H1 (cell line): ENCODE results near the gene NFKBIE. TPM values are rescaled to one million over a fixed set of nuclear protein-coding genes. Genes with fewer than 3 reads are reported as not detected.

Experiments used
- CTCF ChIA-PET: fragments of 300-600 bp; sonication (Branson Sonifier 250); formaldehyde crosslinking; loops from one replicate; lab custom pipeline; 2021; ENCODE audit not compliant: partially characterized antibody; lab: Charles Lee
- POLR2A ChIA-PET: fragments of 300-600 bp; sonication (Branson Sonifier 250); formaldehyde crosslinking; loops from one replicate; lab custom pipeline; 2021; ENCODE audit warnings: inconsistent platforms; ENCODE audit not compliant: partially characterized antibody; lab: Charles Lee
- DNase-seq, 2 experiments: peaks; one replicate each; pipeline versions ENCODE4 v3.0.0 to v3.0.0-alpha.2; 2010 to 2022; ENCODE audit warnings: low spot score in 2 of 2, low read depth in 1 of 2, mixed read lengths in 1 of 2
- FAIRE-seq: peaks from 2 replicates; lab custom pipeline; 2011; peaks lifted over from hg19 to GRCh38; lab: Jason Lieb, UNC
- H2AFZ ChIP-seq: 2 replicates; pipeline ENCODE4 v1.8.1; 2012; ENCODE audit warnings: low read length, inconsistent platforms
- H2AK5ac ChIP-seq: 2 replicates; pipeline ENCODE4 v1.6.1; 2013; ENCODE audit warnings: low read depth, low read length
- H2BK120ac ChIP-seq: replicated peaks from 2 replicates; pipeline ENCODE3; 2013; ENCODE audit warnings: low read depth, low read length, inconsistent platforms
- H2BK12ac ChIP-seq: 2 replicates; pipeline ENCODE4 v1.6.1; 2013; ENCODE audit warnings: low read depth, low read length
- H2BK15ac ChIP-seq: 2 replicates; pipeline ENCODE4 v1.6.1; 2013; ENCODE audit warnings: low read length
- H2BK20ac ChIP-seq: 2 replicates; pipeline ENCODE4 v1.6.1; 2013; ENCODE audit warnings: low read length
- H2BK5ac ChIP-seq: 2 replicates; pipeline ENCODE4 v1.6.1; 2013; ENCODE audit warnings: low read depth, low read length
- H3K14ac ChIP-seq: 2 replicates; pipeline ENCODE4 v1.6.1; 2013; ENCODE audit warnings: inconsistent platforms; ENCODE audit not compliant: insufficient read length
- H3K18ac ChIP-seq: 2 replicates; pipeline ENCODE4 v1.6.1; 2013; ENCODE audit warnings: low read length; ENCODE audit errors: extremely low read depth
- H3K23ac ChIP-seq: 2 replicates; pipeline ENCODE4 v1.6.1; 2013; ENCODE audit warnings: inconsistent platforms; ENCODE audit not compliant: insufficient read length
- H3K23me2 ChIP-seq: 2 replicates; pipeline ENCODE4 v1.6.1; 2013; ENCODE audit warnings: low read depth, low read length
- H3K27ac ChIP-seq: 2 replicates; pipeline ENCODE4 v1.6.1; 2011; ENCODE audit warnings: low read depth, low read length, inconsistent platforms
- H3K27me3 ChIP-seq, 4 experiments: replicated peaks in 1 of 4; 1 replicate in 1 of 4; 2 replicates in 3 of 4; pipeline versions ENCODE4 v1.6.1 to v1.8.1; 2011 to 2013; ENCODE audit warnings: low read length in 3 of 4, mild to moderate bottlenecking in 3 of 4, inconsistent platforms in 2 of 4, mixed read lengths in 2 of 4, moderate library complexity in 1 of 4; ENCODE audit not compliant: control insufficient read depth in 3 of 4, insufficient read depth in 3 of 4; ENCODE audit errors: extremely low read depth in 1 of 4
- H3K36me3 ChIP-seq, 4 experiments: 2 replicates each; pipeline versions ENCODE4 v1.6.1 to v1.8.1; 2011 to 2013; ENCODE audit warnings: mild to moderate bottlenecking in 4 of 4, low read length in 3 of 4, moderate library complexity in 2 of 4, control low read depth in 1 of 4, inconsistent platforms in 1 of 4; ENCODE audit not compliant: insufficient read depth in 4 of 4, control insufficient read depth in 2 of 4
- H3K4ac ChIP-seq: replicated peaks from 2 replicates; pipeline ENCODE3; 2013; ENCODE audit warnings: low read length, low read depth, mixed read lengths, inconsistent platforms; ENCODE audit not compliant: insufficient read length
- H3K4me1 ChIP-seq, 4 experiments: replicated peaks in 1 of 4; 1 replicate in 1 of 4; 2 replicates in 3 of 4; pipeline versions ENCODE4 v1.6.1 to v1.8.1; 2011 to 2013; ENCODE audit warnings: low read length in 3 of 4, inconsistent platforms in 2 of 4, mixed read lengths in 1 of 4; ENCODE audit not compliant: insufficient read depth in 4 of 4, control insufficient read depth in 3 of 4
- H3K4me2 ChIP-seq, 2 experiments: 2 replicates each; pipeline versions ENCODE4 v1.6.1 to v1.8.1; 2011 to 2013; ENCODE audit warnings: low read depth in 2 of 2, low read length in 2 of 2, control low read depth in 1 of 2, inconsistent platforms in 1 of 2, mild to moderate bottlenecking in 1 of 2; ENCODE audit not compliant: insufficient read depth in 1 of 2
- H3K4me3 ChIP-seq, 4 experiments: fragments of 200-600, 300-600 bp in 1 of 4; sonication (generic), shearing (Covaris generic), sonication (Bioruptor Twin) in 1 of 4; 2 replicates each; pipeline versions ENCODE4 v1.5.1 to v1.8.1; 2011 to 2016; ENCODE audit warnings: low read length in 4 of 4, low read depth in 3 of 4, control low read depth in 2 of 4, inconsistent platforms in 2 of 4, mild to moderate bottlenecking in 2 of 4, mixed read lengths in 1 of 4, moderate library complexity in 1 of 4; ENCODE audit not compliant: insufficient read depth in 2 of 4; ENCODE audit errors: extremely low read depth in 1 of 4
- H3K56ac ChIP-seq: replicated peaks from 2 replicates; pipeline ENCODE3; 2013; ENCODE audit warnings: low read depth, mild to moderate bottlenecking, mixed read lengths, low read length, inconsistent platforms; ENCODE audit not compliant: insufficient read length
- H3K79me1 ChIP-seq: 2 replicates; pipeline ENCODE4 v1.6.1; 2013; ENCODE audit warnings: low read depth, low read length, control low read depth
- H3K79me2 ChIP-seq, 2 experiments: 2 replicates each; pipeline versions ENCODE4 v1.6.1 to v1.8.1; 2012 to 2013; ENCODE audit warnings: low read length in 2 of 2, mild to moderate bottlenecking in 2 of 2, inconsistent platforms in 1 of 2; ENCODE audit not compliant: insufficient read depth in 2 of 2, control insufficient read depth in 1 of 2
- H3K9ac ChIP-seq, 4 experiments: replicated peaks in 1 of 4; 1 replicate in 1 of 4; 2 replicates in 3 of 4; pipeline versions ENCODE4 v1.6.1 to v1.8.1; 2011 to 2013; ENCODE audit warnings: low read depth in 3 of 4, low read length in 3 of 4, control low read depth in 2 of 4, mild to moderate bottlenecking in 2 of 4, moderate library complexity in 2 of 4, inconsistent platforms in 1 of 4; ENCODE audit errors: extremely low read depth in 1 of 4
- H3K9me3 ChIP-seq, 2 experiments: 2 replicates each; pipeline versions ENCODE4 v1.6.1 to v1.8.1; 2012 to 2013; ENCODE audit warnings: mild to moderate bottlenecking in 2 of 2, moderate library complexity in 2 of 2, control low read depth in 1 of 2, inconsistent platforms in 1 of 2, low read depth in 1 of 2, low read length in 1 of 2, mixed read lengths in 1 of 2; ENCODE audit not compliant: insufficient read depth in 2 of 2
- H4K20me1 ChIP-seq, 2 experiments: replicated peaks in 1 of 2; 2 replicates each; pipeline versions ENCODE3 to v1.8.1; 2011 to 2013; ENCODE audit warnings: inconsistent platforms in 2 of 2, low read length in 2 of 2, mild to moderate bottlenecking in 1 of 2; ENCODE audit not compliant: insufficient read depth in 2 of 2, control insufficient read depth in 1 of 2
- H4K5ac ChIP-seq: 2 replicates; pipeline ENCODE4 v1.6.1; 2013; ENCODE audit warnings: low read length, low read depth, mixed read lengths, inconsistent platforms; ENCODE audit not compliant: insufficient read length
- H4K8ac ChIP-seq: 2 replicates; pipeline ENCODE4 v1.8.0; 2013; ENCODE audit warnings: mild to moderate bottlenecking, moderate library complexity, low read length, inconsistent platforms; ENCODE audit not compliant: insufficient read depth; ENCODE audit errors: extremely low read depth
- H4K91ac ChIP-seq: replicated peaks from 2 replicates; pipeline ENCODE3; 2013; ENCODE audit warnings: low read length, mixed read lengths, inconsistent platforms; ENCODE audit not compliant: insufficient read length
- BRCA1 ChIP-seq: IDR thresholded peaks from 2 replicates; pipeline ENCODE4 v1.6.1; 2012; ENCODE audit warnings: low read depth, low read length, improper control_type of control experiment
- EP300 ChIP-seq, 2 experiments: IDR thresholded peaks; 1 replicate in 1 of 2; 2 replicates in 1 of 2; pipeline ENCODE4 v1.6.1; 2011 to 2012; ENCODE audit warnings: low read depth in 2 of 2, low read length in 2 of 2, mild to moderate bottlenecking in 2 of 2, borderline replicate concordance in 1 of 2, inconsistent platforms in 1 of 2, moderate library complexity in 1 of 2
- FOSL1 ChIP-seq: IDR thresholded peaks from 2 replicates; pipeline ENCODE4 v1.6.1; 2011; ENCODE audit warnings: mild to moderate bottlenecking, low read depth, low read length, moderate library complexity; ENCODE audit not compliant: insufficient read depth
- GABPA ChIP-seq: IDR thresholded peaks from 2 replicates; pipeline ENCODE4 v1.6.1; 2011; ENCODE audit warnings: mild to moderate bottlenecking, low read length, moderate library complexity, borderline replicate concordance; ENCODE audit not compliant: insufficient read depth
- HDAC6 ChIP-seq: IDR thresholded peaks from one replicate; pipeline ENCODE4 v1.7.1; 2012; ENCODE audit warnings: low read depth, mild to moderate bottlenecking, inconsistent platforms, low read length, moderate library complexity
- POLR2AphosphoS5 ChIP-seq: IDR thresholded peaks from 2 replicates; pipeline ENCODE4 v1.6.1; 2011; ENCODE audit warnings: low read depth, low read length
- RXRA ChIP-seq: IDR thresholded peaks from 2 replicates; pipeline ENCODE4 v1.6.1; 2011; ENCODE audit warnings: low read depth, mild to moderate bottlenecking, low read length, moderate library complexity; ENCODE audit not compliant: insufficient read depth
- SP4 ChIP-seq: IDR thresholded peaks from 2 replicates; pipeline ENCODE4 v1.6.1; 2012; ENCODE audit warnings: low read length, inconsistent platforms
- USF2 ChIP-seq: IDR thresholded peaks from 2 replicates; pipeline ENCODE4 v1.6.1; 2011; ENCODE audit warnings: low read length, improper control_type of control experiment
- WGBS, 2 experiments: shearing (Covaris generic) in 1 of 2; methylation state at CpG; one replicate each; pipeline versions ENCODE4 v1.1.6 to v1.1.7; 2013 to 2015; ENCODE audit warnings: low lambda C conversion rate in 2 of 2, mixed read lengths in 2 of 2, inconsistent platforms in 1 of 2, low coverage in 1 of 2, missing lambda C conversion rate in 1 of 2; ENCODE audit not compliant: insufficient replicate concordance in 2 of 2, insufficient coverage in 1 of 2, insufficient read length in 1 of 2; ENCODE audit errors: extremely low coverage in 1 of 2, missing lambda C conversion rate in 1 of 2; 5-methylcytosine and 5-hydroxymethylcytosine counted together
- polyA plus RNA-seq, 7 experiments: library from polyadenylated mRNA; depleted of rRNA in 3 of 7; stranded (reverse) in 5 of 7; unstranded in 2 of 7; fragments of >200 nt in 5 of 7; fragments of 200-250 nt in 2 of 7; gene quantifications; 1 replicate in 5 of 7; 2 replicates in 1 of 7; 4 replicates in 1 of 7; pipeline versions ENCODE4 v1.2.1 to v1.2.3, GENCODE V29; 2011 to 2013; ENCODE audit warnings: missing spikeins in 2 of 7, mixed read lengths in 2 of 7
- total RNA-seq: library from RNA; stranded (reverse); fragmentation: NEBNext Ultra II Directional; extraction: Animal tissue kit (Norgen Biotek cat#: 25700); gene quantifications from 2 replicates; pipeline ENCODE4 v1.2.1, GENCODE V29; 2021

Gene NFKBIE
- total and polyA plus RNA-seq, 2 of the 8 experiments (the other 6 are each of a cell fraction or from before 2014, with no cell fraction given), result 13.5 to 19.2 TPM

GRCh38 chr6:44304282-44305199 lies 39.2 kb upstream of the NFKBIE start:
- Histone ChIP-seq H2AK5ac (no peak overlapping the region; the same call in 1 of the 2 replicates), H3K9ac (no peak overlapping the region), H3K14ac (no peak overlapping the region), H3K4me2 (no peak overlapping the region), H3K79me2 (no peaks in the 10 kb centered on the region), H3K4me3 (no peak overlapping the region), H4K5ac (no peak overlapping the region), H2BK12ac (peak overlapping the region; percentile 50; the same call in 1 of the 2 replicates), H4K91ac (no peak overlapping the region), H3K27ac (no peak overlapping the region), H3K23me2 (no peaks in the 10 kb centered on the region), H2AFZ (no peak overlapping the region), H3K36me3 (peaks cover 25 to 72% (median 56%) of the 10 kb centered on the region in 4 experiments), H2BK20ac (no peak overlapping the region), H3K23ac (no peak overlapping the region), H2BK120ac (no peak overlapping the region), H3K4me1 (peaks cover 0 to 4% (median 0%) of the 10 kb centered on the region in 4 experiments; a peak in 1 of 7 replicates), H3K79me1 (no peaks in the 10 kb centered on the region), H4K8ac (no peak overlapping the region), H3K18ac (no peak overlapping the region), H3K9me3 (no peaks in the 10 kb centered on the region), H2BK5ac (0 out of 2 replicates have a peak overlapping the region, but pooled peaks have one; percentile 10), H4K20me1 (peaks cover 2 to 4% of the 10 kb centered on the region in 2 experiments), H2BK15ac (no peak overlapping the region), H3K56ac (no peak overlapping the region), H3K27me3 (no peaks in the 10 kb centered on the region), H3K4ac (no peak overlapping the region)
- ChIA-PET CTCF (interaction anchor here (0.5 to 13.9 kb wide), 26 partner anchors 6 to 1552 kb away, joined by 3 to 330 read pairs (median 6); partner anchors contain the start of genes AARS2, HSP90AB1, NFKBIE and SPATS1), POLR2A (interaction anchor here (0.6 to 6.9 kb wide), 15 partner anchors 7 to 58 kb away, joined by 3 to 81 read pairs (median 5); partner anchors contain the start of genes AARS2, HSP90AB1 and SLC35B2)
- DNase-seq (peak in 1 of 2 experiments; percentile 80), FAIRE-seq (no peak)
- WGBS, 2 experiments, result 86% methylated on average over 24 of the region's 25 CpGs; no CpG with 5 or more reads in 1 of the 2 experiments
- TF ChIP-seq FOSL1 (no peak), BRCA1 (no peak), GABPA (no peak), RXRA (no peak), SP4 (no peak), EP300 (IDR thresholded peaks at IDR 0.05; ENCODE audit: borderline replicate concordance in 1 of 2, low read depth in 2 of 2, low read length in 2 of 2) (no peak), USF2 (no peak), POLR2AphosphoS5 (no peak), HDAC6 (no peak)
